Neural progenitor cell (in vitro differentiated cells): Measurements from ENCODE around the gene NBAS.

ENCODE experiments used
- EZH2 ChIP-seq: fragments of 200-600 bp; sonication (generic); IDR thresholded peaks from 2 replicates; pipeline ENCODE4 v1.6.1; 2017; ENCODE audit warnings: antibody characterized with exemption, mild to moderate bottlenecking, moderate library complexity
- TF ChIP-seq, protein P1 (sequence below): fragments of 200-600 bp; sonication (generic); IDR thresholded peaks from 2 replicates; pipeline ENCODE4 v1.5.1; 2017; ENCODE audit warnings: antibody characterized with exemption, mild to moderate bottlenecking

DNA sequence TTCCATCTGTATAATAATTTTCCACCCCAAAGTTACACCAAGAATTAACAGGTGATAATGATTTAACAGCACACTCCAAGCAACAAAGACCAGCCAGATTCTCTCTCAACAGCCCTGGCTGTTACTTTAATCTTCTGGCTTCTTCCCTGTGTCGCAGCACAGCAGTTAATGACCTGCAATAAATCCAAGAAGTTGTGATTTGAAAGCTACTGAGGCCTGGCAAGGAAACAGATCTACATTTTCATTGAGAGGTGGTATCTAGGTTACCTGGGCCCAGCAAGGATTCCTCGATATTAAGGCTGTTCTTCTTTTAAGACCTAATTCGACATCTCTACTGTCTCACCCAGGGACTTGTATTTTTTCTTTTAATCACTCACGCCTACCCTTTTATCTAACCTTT is 433.8 kb downstream of the NBAS start:
- TF ChIP-seq, protein P1, sequence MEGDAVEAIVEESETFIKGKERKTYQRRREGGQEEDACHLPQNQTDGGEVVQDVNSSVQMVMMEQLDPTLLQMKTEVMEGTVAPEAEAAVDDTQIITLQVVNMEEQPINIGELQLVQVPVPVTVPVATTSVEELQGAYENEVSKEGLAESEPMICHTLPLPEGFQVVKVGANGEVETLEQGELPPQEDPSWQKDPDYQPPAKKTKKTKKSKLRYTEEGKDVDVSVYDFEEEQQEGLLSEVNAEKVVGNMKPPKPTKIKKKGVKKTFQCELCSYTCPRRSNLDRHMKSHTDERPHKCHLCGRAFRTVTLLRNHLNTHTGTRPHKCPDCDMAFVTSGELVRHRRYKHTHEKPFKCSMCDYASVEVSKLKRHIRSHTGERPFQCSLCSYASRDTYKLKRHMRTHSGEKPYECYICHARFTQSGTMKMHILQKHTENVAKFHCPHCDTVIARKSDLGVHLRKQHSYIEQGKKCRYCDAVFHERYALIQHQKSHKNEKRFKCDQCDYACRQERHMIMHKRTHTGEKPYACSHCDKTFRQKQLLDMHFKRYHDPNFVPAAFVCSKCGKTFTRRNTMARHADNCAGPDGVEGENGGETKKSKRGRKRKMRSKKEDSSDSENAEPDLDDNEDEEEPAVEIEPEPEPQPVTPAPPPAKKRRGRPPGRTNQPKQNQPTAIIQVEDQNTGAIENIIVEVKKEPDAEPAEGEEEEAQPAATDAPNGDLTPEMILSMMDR, result no peak
- no peak for TF ChIP-seq EZH2
